Renal cortical epithelial cell (primary cell): ENCODE measurements around the gene SSBP1. TPM values are rescaled to one million over a fixed set of nuclear protein-coding genes. Genes with fewer than 3 reads are reported as not detected.
A peak's percentile ranks its signal among the peaks of the same experiment; 100 is the strongest.
"Not testable (repeated sequence)": the region's sequence is repeated elsewhere in the genome, so short reads cannot be mapped to it uniquely, and the experiment has no call there.

Experiments
- DNase-seq: peaks from one replicate; pipeline ENCODE4 v3.0.0-alpha.2; 2011; ENCODE audit warnings: low read depth
- total RNA-seq: library from RNA; depleted of rRNA; stranded (reverse); fragments of >200 nt; gene quantifications from 2 replicates; pipeline ENCODE4 v1.2.3, GENCODE V29; 2014

SSBP1 gene
- total RNA-seq, 1 donor from 2014 or later: 150 TPM

DNA sequence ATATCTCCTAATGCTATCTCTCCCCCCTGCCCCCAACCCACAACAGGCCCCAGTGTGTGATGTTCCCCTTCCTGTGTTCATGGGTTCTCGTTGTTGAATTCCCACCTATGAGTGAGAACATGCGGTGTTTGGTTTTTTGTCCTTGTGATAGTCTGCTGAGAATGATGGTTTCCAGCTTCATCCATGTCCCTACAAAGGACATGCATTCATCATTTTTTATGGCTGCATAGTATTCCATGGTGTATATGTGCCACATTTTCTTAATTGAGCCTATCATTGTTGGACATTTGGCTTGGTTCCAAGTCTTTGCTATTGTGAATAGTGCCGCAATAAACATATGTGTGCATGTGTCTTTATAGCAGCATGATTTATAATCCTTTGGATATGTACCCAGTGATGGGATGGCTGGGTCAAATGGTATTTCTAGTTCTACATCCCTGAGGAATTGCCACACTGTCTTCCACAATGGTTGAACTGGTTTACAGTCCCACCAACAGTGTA is 32.0 kb downstream of the SSBP1 start:
- not testable (repeated sequence) for DNase-seq

DNA sequence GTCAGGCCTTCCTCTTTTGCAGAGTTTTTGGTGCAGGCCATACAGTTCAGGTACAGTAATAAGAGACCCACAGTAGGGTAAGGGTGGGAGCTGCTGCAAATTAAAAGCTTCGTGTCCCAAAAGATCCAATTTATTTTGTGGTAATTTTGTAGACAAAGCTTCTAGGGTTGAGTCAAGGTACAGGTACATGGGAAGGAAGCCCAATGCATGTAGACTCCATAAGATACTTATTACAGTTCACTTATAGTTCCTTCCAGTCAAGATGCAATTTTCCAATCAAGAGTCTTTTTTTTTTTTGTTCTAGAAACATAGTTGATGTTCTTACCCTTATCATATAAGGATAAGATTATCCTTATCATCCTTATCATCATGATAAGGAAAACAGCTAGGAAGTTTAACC is 38.2 kb downstream of the SSBP1 start, which contains the start of gene TAS2R4:
TAS2R4 (plus strand) TSS at position 301 of the 400 bp plus-strand sequence. CDS start 1,815 bp downstream, outside the sequence.
- no peak for DNase-seq

DNA sequence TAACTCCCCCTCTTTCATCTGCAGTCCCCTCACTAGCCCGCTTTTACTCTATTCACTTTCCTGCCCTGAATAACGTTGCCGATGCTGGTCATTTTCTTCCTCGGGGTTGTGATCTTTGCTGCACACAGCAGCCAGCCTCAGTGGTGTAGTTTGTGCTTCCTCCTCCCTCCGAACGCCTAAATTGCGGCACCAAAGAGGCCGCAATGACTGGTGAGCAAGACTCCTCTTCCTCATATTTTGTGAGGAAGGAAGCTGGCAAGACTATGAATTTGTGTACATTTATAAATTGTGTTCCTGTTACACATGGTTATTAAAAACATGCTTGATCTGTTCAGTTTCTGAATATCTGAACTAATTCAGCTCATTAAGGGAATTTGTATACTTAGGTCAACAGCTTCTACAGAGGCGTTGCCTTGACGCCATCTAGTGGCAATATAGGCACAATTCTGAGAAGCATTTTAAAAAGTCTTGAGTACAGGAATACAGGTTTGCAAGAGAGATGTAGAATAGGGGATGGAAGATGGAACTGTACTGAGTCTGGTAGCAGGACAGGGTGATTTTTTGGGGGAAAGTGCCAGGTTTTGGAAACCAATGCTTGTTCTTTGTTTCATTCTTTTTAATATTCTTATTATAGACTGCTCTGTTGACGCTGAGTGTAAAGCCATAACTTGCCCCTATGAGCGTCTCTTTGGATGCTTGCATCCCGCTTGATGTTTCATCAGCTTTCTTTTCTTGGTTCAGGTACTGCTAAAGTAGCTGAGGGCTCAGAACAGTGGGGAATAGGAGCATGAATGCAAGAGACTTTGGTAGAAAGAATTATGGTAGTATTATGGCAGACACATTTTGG is 47.8 kb downstream of the SSBP1 start:
- peak; percentile 67 for DNase-seq

- no peak for DNase-seq
Observed at GRCh38 chr7:141788296-141788695, 50.1 kb downstream of the SSBP1 start.

DNA sequence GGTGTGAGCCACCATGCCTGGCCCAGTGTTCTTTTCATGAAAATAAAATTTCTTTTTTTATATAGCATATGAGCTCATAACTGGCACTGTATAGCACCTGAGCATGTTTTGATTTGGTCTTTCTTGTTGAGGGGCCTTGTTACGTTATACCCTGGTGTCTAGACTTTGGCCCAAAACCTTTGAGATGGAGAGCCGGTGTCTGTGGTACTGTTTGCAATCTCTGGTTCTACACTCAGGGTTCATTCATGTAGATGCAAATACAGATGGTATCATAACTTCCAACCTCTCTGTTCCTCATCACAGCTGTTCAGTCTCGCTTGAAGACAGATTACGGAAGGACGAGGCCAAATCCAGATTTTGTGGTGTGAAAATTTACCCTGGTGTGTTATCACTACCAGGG is 51.8 kb downstream of the SSBP1 start, which contains the start of gene TAS2R5:
TAS2R5 (plus strand) TSS at position 301 of the 400 bp plus-strand sequence. CDS start 145 bp downstream, outside the sequence.
- DNase-seq: no peak

DNA sequence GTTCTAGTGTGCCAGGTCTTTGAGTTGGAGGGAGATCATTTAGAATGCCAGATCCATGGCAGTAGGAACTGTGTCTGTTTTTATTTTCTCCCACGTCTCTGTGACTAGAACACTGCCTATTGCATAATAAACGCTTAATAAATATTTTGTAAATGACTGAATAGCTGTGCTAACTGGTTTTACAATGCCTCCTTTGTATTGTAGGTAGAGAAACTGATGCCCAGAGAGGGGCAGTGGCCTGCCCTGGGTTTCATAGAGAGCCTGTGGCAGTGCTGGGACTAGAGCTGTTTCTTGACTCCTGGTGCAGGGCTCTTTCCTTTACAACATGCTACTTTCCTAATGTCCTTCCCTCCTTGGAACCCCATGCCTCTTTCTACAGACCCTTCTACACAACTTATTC is 54.4 kb downstream of the SSBP1 start:
- peak; percentile 30 for DNase-seq

Other genes with a start within 250 kb of the SSBP1 start
- gene AGK, start 186.9 kb upstream of the SSBP1 start, total RNA-seq: 25.5 and 31.9 TPM in 2 replicates
- gene DENND11, start 36.2 kb upstream of the SSBP1 start, total RNA-seq: 12.3 and 17.6 TPM in 2 replicates
- under 0.01 TPM in 1 of 2 replicates, not detected in the other for gene WEE2, start 30.0 kb upstream of the SSBP1 start, total RNA-seq
- 2.3 TPM in 1 of 2 replicates, not detected in the other for gene TAS2R3, start 25.7 kb downstream of the SSBP1 start, total RNA-seq
- gene TAS2R4, start 38.3 kb downstream of the SSBP1 start, total RNA-seq: 1.8 TPM in 1 of 2 replicates, not detected in the other
- gene TAS2R5, start 51.9 kb downstream of the SSBP1 start, total RNA-seq: 0.69 and 1.8 TPM in 2 replicates
- not detected in 2 replicates for gene PRSS37, start 103.1 kb downstream of the SSBP1 start, total RNA-seq
- 0.15 TPM in 1 of 2 replicates, not detected in the other for gene OR9A4, start 178.0 kb downstream of the SSBP1 start, total RNA-seq
- not detected in 2 replicates for gene CLEC5A, start 208.6 kb downstream of the SSBP1 start, total RNA-seq
- not detected in 2 replicates for gene TAS2R38, start 235.4 kb downstream of the SSBP1 start, total RNA-seq